GM21825 (cell line): ENCODE results near the gene CDCA5.

Experiments used
- ATAC-seq: cut with Tn5 transposase; IDR thresholded peaks from one replicate; pipeline ENCODE4 v1.9.1; 2021; ENCODE audit warnings: mild to moderate bottlenecking, moderate library complexity; ENCODE audit not compliant: unreplicated experiment

CDCA5 gene

GRCh38 chr11:65077451-65077850 lies 6.4 kb downstream of the CDCA5 start:
- no peak for ATAC-seq

DNA sequence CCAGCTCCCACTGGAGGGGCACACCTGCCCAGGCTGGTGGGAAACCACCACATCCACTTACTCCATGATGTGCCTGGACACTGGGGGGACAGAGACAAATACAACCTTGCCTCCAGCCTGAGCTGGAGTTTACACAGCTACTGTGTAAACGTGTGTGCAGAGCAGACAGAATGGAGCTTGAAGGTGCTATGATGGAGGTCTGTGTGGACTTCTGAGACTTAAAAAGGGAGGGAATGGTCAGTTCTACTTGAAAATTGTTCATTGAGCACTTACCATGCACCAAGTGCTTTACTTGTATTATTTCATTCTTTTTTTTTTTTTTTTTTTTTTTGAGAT lies 11.2 kb downstream of the CDCA5 start:
- no peak for ATAC-seq

GRCh38 chr11:65071907-65072630 lies 11.8 kb downstream of the CDCA5 start:
- ATAC-seq = no peak

- no peak for ATAC-seq
Observed at GRCh38 chr11:65069217-65069616, 14.6 kb downstream of the CDCA5 start.

GRCh38 chr11:65067446-65067845 lies 16.4 kb downstream of the CDCA5 start:
- ATAC-seq = no peak

DNA sequence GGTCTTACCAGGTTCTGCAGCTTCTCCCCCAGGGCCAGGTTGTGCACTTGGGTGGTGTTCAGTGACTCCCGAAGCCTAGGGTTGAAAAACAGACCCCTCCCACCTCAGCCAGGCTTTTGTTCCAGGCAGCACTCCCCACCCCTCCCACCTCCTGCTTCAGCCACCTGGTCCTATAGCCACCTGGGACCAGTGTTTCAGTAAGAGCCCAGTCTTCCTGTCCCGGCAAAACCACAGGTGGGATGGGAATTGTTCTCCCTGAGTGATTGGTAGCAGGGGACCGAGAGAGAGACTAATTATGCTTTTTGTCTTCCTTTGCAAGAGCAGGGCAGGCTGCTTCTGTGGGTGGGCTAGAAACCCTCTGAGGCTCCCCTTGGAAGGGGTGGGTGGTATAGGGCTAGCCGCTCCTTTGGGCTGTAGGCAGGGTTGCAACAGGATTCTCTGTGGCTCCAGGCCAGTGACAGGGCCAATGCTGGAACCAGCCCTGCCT lies 17.0 kb downstream of the CDCA5 start:
- no peak for ATAC-seq

GRCh38 chr11:65066315-65066714 lies 17.5 kb downstream of the CDCA5 start:
- ATAC-seq = no peak

GRCh38 chr11:65065851-65066250 lies 18.0 kb downstream of the CDCA5 start:
- ATAC-seq = no peak

- no peak for ATAC-seq
Observed at GRCh38 chr11:65064847-65065240, 19.0 kb downstream of the CDCA5 start.

GRCh38 chr11:65063532-65063931 lies 20.3 kb downstream of the CDCA5 start:
- ATAC-seq = no peak

DNA sequence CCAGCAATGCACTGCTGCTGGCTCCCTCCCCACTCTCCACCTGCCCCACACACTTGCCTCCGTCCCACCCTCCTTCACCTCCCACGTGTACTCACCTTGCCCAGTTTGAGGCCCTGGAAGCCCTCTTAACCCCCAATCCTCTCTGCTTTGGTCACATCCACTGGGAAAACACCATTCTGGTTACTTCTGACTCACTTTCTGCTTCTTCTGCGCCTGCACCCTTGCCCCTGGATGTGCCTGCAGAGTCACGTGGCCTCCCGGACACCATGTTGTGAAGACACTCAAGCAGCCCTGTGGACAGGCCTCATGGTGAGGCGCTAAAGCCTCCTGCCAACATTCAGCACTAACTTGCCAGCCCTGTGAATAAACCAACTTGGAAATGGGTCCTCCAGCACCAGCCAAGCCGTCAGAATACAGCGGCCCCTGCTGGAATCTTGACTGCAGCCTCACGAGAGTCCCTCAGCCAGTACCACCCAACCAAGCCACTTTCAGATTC lies 22.9 kb downstream of the CDCA5 start:
- no peak for ATAC-seq

- no peak for ATAC-seq
Observed at GRCh38 chr11:65059959-65060824, 23.6 kb downstream of the CDCA5 start.

- ATAC-seq = no peak
Observed at GRCh38 chr11:65059523-65059922, 24.3 kb downstream of the CDCA5 start.

GRCh38 chr11:65058419-65059054 lies 25.3 kb downstream of the CDCA5 start, which contains the start of gene NAALADL1:
Gene NAALADL1 (minus strand): TSS chr11:65058553. CDS start chr11:65058521, 32 bp downstream.
- no peak for ATAC-seq

DNA sequence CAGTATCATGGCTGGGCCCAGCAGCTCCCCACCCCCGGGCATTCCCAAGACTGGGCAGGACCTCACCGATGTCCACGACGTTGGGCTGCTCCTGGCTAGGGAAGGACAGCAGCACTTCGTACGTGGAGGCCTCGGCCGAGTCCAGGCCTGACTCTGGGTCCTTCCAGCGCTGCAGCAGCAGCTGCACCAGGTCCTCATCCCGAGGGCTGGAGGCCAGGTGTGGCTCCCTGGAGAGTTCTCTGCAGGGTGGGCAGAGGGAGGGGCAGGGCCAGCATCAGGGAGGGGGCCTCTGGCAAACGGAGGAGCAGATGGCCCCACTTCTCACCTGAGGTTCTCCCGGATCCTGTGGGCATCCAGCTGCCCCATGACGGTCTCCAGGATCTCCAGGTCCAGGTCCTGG lies 25.8 kb downstream of the CDCA5 start:
- no peak for ATAC-seq

DNA sequence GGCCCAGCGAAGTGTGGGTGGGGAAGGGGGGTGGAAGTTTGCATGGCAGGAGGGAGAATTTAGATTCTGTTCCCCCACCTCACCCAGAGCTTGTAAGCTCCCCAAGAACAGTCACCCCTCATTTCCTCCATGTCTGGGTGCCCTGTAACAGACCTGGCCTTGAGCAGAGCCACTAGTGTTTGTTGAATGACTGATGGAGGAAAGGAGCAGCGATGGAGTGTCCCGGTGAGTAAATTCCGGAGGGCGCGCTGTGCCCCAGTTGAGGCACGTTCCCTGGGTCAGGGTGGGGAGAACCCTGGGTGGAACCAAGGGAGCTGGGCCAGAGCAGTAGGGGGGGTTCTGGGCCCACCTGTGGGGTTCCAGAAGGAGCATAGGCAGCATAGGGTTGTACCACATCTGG lies 26.3 kb downstream of the CDCA5 start:
- no peak for ATAC-seq

GRCh38 chr11:65056999-65057398 lies 26.8 kb downstream of the CDCA5 start:
- ATAC-seq = no peak

- no peak for ATAC-seq
Observed at GRCh38 chr11:65055538-65055937, 28.3 kb downstream of the CDCA5 start.

DNA sequence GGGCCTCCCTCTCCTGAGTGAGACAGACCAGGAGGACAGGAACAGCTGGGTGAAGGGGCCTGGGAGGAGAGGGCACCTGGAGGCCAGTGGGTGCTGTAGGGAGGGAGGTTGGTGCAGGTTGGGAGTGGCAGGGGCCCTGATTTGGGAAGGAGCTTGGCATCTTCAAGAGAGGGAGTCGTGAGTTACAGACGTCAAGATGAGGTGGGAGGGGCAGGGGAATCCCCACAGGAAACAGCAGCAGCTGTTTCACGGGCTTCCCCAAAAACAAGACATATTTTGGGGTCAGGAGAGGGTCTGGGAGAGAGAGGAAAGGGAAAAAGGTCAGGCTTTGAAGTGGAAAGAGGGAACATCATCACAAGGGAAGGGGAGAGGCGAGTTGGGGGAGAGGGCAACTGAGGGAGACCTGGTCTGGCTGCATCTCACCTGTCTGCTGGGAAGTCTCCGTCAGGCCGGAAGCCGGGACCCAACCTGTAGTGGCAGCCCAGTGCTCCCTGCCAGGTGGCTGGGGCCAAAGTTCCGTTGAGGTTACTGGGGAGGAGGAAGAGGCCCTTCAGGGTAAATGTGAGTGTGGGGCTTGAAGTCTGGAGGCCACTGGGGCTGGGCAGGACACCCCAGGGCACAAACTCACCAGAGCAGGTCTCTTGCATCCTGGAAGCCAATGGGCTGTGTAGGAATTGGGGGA lies 29.9 kb downstream of the CDCA5 start:
- no peak for ATAC-seq

DNA sequence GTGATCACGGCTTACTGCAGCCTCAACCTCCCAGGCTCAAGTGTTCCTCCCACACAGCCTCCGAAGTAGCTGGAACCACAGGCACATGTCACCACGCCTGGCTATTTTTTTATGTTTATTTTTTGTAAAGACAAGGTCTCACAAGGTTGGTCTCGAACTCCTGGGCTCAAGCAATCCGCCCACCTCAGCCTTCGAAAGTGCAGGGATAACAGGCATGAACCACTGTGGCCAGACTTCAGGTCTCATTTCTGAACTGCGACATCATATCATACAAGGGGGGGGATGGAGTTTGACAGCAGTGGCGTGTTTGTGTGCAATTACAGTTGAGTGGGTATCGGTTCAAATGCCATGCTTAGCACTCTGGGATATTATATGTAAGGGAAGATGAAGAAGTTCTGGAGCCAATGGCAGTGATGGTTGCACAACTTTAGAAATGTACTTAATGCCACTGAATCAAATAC lies 32.4 kb downstream of the CDCA5 start:
- no peak for ATAC-seq
